DMS79 treated with DMSO at 0.1 percent for 48 hours (cell line): ENCODE results near the gene MTX1.
"Not testable (repeated sequence)": the region's sequence is repeated elsewhere in the genome, so short reads cannot be mapped to it uniquely, and the experiment has no call there.

ENCODE experiments used
- DNase-seq: peaks from one replicate; lab custom pipeline; 2025; lab: John Stamatoyannopoulos, UW

The MTX1 gene

GRCh38 chr1:155241069-155241679 is 32.7 kb downstream of the MTX1 start:
- peak; percentile 72 for DNase-seq

GRCh38 chr1:155241841-155242264 is 33.4 kb downstream of the MTX1 start:
- DNase-seq: no peak

DNA sequence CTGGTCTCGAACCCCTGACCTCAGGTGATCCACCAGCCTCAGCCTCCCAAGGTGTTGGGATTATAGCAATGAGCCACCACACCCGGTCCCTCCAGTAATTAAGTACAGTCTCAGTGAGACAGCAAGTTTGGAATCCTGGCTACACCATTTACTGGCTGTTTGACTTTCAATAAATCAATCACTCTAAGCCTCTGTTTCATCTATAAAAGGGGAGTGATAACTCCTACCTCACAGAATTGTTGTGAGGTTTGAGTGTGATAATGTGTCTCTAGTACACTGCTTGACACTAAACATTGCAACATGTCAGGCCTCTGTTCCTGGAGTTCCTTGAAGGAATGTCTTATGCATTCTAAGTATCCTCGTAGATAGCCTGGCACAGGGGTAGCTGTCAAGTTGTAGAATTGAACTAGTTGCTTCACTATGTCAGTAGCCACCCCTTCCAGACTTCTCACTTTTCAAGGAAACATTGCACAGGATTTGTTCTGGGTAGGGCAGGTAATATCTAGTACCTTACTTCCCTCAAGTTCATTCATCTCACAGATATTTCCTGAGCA is 34.4 kb downstream of the MTX1 start:
- DNase-seq: no peak

DNA sequence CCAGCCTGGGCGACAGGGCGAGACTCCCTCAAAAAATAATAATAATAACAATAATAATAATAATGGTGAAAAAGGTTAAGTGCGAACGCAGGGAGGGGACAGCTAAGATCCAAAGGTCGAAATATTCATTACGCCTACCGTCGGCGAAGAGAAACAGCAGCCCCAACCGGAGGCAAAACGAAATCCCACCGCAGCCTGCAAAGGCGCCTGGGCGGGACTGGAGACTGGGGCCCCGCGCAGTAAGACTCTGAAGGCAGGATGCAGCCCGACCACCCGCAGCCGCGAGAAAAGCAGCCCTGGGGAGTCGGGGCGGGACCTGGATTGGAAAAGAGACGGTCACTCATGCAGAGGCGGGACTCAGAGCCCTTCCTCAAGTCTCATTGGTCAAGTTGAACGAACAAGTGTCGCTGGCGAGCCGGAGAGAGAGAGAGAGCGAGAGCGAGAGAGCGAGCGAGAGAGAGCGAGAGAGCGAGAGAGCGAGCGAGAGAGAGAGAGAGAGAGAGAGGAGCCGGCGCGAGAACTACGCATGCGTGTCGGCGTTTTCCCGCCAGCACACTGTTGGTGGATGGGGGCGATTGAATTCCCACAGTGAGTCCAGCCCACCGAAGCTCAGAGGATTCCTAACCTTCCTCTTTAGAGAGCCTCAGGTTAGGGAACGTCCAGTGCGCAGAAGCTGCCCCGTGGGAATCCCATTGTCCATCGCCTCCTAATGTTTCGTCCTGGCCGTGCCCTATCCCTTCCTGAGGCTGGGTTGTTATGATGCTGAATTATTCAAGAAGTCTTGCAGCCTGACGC is 36.1 kb downstream of the MTX1 start:
- peak; percentile 99 for DNase-seq

DNA sequence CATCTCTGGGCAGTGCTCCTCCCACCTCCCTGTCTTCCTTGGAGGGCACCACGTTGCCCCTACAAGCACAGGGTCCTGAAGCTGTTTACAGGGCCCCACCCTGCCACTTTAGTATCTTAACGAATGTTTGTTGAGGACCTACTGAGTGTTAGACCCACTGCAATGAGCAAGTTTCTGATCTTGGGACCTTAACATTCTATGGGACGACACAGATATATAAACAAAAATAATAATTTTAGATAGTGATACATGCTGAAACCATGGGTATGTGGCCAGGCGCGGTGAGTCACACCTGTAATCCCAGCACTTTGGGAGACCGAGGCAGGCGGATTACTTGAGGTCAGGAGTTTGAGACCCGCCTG is 36.6 kb downstream of the MTX1 start:
- no peak for DNase-seq

- DNase-seq: not testable (repeated sequence)
These were observed 38.3 kb downstream of the MTX1 start for GRCh38 chr1:155246796-155247195.

- DNase-seq: no peak
These were observed 39.4 kb downstream of the MTX1 start for GRCh38 chr1:155247667-155248553.

DNA sequence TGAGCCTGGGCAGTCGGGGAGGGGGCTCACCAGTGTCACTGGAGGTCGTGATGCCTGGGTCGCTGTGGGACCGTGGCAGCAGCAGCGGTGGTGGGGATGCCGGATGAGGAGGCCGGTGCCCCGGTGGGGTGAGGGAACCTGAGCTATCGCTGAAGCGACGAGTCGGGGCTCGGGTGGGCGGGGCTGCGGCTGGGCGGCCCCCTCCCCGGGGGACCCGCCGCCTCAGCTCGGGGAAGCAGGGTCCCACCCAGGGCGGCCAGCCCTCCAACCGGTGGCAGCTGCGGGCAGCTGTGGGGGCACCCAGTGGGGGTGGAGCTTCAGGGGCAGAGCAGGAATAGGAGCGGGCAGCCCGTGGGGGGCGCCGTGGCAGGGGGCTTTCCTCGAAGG is 41.7 kb downstream of the MTX1 start:
- no peak for DNase-seq

GRCh38 chr1:155250633-155251449 is 42.3 kb downstream of the MTX1 start:
- DNase-seq: peak; percentile 84

- no peak for DNase-seq
These were observed 43.1 kb downstream of the MTX1 start for GRCh38 chr1:155251566-155251965.

DNA sequence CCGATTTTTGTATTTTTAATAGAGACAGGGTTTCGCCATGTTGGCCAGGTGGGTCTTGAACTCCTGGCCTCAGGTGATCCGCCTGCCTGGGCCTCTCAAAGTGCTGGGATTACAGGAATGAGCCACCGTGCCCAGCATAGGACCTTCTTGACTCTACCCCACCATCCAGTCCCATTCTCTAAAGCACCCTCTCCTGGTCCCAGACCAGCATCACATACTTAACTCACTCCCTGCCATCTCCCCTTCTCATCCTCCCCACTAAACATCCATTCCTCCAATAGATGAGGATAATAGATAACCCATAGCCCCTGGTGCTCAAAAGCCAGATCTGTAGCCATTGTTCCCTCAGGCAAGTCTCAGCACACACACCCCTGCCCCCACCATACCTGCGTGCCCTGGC is 44.7 kb downstream of the MTX1 start:
- DNase-seq: no peak

DNA sequence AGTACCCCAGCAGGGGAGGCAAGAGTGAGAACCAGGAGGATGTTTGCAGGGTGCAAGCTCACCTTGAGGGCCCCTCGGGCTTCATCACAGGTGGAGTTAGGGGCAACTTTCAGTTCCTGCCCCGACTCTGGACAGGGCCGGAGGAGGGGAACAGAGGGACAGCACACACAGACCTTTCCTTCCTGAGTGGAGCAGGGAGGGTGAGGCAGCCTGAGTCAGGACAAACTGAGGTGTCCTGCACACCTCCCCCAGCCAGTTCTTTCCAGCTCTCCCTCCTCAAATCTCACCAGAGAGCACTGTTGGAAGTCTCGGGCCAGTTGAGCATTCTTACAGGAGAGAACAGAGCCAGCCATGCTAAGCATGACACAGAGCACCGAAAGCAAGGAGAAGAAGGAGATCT is 45.3 kb downstream of the MTX1 start:
- DNase-seq: no peak

DNA sequence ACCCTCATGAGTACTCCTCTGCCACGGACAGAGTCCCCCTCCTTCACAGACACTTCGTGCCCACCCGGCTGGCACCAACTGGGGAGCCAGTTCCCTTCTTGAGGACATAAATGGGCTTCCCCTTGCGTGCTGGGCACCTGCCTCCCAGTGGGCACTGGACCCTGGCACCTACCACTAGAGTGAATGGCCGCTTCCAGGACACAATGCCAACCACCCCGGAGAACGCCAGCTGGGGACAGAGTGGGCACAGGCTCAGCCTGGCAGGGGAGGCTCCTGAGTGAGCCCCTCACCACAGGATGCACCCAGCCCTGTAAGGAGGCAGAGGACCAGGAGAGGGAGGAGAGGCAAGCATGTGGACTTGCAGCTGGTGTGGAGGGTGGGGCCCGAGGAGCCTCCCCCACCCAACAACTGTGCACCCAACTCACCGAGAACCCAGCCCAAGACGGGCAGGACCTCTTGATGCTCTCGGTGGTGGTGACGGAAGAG is 45.8 kb downstream of the MTX1 start:
- no peak for DNase-seq

DNA sequence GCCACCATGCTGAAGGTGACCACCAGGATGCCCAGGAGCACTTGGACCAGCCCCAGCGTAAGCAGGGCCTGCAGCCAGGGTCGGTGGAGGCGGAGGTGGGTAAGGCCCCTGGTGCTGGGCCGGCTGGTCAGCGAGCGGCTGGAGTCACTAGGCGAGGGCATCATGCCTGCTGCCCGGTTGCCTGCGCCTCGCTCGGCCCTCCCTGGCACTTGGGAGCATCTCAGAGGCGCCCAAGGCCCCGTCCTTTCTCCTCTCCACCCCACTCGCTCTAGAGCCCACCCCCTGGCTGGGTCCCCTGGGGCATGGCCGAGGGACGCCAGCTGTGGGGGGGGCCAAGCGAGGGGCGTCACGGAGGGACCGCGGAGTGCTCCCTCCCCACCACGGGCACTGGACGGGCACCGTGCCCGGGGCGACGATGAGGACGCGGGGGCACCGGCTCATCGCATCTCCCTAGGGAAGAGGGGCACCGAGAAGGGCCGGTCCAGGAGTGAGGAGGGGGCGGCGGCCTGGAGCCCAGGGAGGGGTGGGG is 46.3 kb downstream of the MTX1 start:
- no peak for DNase-seq

DNA sequence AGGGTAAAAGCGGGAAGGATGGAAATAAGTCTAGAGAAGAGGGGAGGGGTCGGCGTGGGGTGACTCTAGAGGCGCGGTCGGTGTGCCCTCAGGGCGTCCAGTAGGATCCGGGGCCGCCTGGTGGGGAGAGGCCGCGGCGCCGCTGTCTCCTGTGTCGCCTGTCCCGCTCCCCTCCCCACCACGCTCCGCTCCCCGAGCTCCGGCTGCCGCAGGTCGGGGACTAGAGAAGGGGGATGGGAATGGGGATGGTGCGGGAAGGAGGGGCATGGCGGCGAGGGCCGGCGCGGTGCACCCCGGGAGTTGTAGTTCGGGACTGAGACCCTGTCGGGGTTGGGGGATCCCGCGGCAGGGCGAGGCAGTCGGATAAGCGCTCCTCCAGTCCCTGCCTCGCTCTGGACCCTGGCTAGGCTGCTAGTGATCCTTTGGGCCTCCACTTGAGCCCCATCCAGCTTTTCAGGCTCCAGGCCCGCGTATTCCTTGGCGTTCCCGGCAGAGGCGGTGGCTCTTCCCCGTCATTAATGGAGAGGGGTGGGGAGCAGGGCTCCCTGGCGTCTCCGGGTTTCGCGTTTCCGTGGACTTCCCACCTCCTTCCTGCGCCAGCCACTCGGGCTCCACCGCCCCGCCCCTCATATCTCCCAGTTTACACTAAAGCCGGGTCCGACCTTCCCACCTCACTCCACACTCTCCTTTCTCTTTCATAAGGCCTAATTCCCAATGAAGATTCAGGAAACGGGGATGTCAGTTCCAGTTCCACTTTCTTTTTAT is 46.9 kb downstream of the MTX1 start, which contains the start of gene ENTREP3:
TSS of gene ENTREP3 (minus strand) at position 241 of the 765 bp plus-strand sequence. CDS start 606 bp downstream, outside the sequence.
- DNase-seq: peak; percentile 84

DNA sequence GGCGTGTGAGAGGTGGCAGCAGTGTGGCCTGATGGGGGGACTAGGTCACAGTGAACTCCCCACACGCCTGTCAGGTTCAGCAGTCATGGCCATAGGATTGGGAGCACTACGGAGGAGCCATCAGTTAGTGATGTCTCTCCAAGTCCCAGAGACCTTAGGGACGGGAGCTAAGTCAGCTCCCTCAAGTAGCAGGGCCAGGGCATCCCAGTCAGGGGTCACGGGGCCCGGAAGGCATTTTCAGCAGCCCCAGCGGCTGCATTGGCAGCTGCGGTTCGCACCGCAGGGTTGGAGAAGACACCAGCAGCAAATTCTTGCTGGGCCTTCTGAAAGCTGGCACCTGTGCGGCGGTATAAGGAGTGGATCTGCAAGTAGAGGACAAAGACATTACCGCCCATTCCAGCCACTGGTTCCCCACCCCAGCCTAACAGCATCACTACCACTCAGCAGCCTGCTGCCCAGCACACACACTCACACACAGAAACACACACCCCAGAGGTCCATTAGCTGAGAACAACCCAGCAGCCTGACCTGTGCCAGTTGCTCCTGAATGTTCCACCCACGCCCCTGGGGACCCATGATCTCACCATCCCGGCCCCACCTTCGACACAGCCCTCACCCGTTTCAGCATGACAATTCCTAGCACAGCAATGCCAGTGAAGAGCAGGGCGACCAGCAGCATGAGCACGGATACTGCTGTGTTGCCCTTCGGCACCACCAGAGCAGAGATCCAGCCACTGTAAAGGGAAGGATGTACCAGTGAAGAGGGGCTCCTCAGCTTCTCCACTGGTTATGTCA is 47.8 kb downstream of the MTX1 start:
- no peak for DNase-seq

DNA sequence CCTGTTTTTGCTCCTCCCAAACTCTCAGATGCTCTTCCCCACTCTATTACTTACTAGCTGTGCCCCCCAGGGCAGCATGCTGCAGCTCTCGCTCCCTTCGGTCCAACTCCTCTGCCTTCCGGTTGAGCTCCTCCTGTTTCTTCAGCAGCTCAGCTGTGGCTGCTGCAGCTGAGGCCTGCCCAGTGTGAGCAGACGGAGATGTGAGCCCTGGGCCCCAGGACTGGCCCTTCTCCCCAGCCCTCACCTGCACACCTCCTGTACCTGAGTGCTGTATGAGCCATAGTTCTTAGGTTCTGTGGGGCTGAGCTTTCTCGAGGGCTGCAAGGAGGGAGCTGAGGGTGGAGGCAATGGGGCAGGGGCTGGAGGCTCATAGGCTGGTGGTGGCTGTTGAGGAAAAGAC is 51.8 kb downstream of the MTX1 start:
- DNase-seq: no peak

DNA sequence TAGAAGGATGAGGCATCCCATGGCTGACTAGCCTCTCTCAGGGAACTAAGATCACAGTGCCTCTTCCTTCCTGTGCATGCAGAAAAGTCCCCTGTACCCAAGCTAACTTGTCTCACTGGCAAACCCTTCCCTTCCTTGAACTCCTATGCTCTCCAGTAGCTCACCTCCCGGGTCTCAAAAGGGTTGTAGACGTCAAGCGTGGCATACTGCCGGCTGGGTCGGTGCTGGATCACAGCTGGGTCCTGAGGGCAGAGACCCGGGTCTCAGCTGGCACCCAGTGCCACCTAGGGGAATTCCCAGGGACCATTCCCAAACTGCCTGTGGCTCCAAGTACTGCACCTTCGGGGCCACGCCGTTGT is 53.0 kb downstream of the MTX1 start:
- no peak for DNase-seq

DNA sequence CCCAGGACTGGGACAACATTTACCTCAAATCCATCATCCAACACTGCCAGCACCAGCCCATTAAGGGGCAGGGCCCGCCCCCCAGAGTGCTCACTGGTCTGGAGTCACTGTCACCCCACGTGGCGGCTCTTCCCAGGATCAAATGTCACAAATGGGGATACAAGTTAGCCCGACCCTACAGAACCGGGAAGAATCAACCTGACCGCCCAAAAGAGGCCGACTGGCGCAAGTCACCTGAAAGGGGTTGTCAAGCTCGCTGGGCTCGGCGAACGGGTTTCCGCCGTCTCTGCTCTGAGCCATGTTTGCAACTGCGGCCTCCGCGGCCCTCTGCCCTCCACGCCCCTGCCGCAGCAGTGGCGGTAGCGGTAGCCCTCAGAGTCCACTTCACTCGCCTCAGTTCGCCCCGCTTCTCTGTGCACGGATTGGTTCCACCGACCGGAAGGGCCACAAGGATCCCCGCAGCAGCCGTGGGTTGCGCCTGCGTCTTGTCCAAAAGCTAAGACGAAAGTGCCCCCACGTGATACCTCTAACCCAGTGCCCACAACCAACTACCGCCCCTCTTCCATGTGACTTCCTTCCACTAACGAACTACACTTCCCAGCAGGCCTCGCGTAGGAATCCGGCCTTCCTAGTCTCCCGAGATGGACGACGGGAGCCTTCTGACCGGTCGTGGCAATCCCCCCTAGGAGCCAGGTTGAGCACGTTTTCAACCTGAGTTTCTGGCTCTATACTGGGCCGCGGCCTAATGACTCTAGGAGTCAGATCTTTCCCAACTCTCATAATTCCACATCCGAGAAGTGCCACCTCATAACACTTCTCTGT is 53.6 kb downstream of the MTX1 start, which contains the start of gene SCAMP3:
TSS of gene SCAMP3 (minus strand) at position 509 of the 822 bp plus-strand sequence. CDS start at position 300, 209 bp downstream.
- DNase-seq: peak; percentile 98
